ENCODE measurements around the gene SGCD. TPM values are rescaled to one million over a fixed set of nuclear protein-coding genes. Genes with fewer than 3 reads are reported as not detected.

Gene SGCD
- polyA plus RNA-seq, 1 of the 3 experiments (the other 2 are of a cell fraction) = 0.87 TPM

DNA sequence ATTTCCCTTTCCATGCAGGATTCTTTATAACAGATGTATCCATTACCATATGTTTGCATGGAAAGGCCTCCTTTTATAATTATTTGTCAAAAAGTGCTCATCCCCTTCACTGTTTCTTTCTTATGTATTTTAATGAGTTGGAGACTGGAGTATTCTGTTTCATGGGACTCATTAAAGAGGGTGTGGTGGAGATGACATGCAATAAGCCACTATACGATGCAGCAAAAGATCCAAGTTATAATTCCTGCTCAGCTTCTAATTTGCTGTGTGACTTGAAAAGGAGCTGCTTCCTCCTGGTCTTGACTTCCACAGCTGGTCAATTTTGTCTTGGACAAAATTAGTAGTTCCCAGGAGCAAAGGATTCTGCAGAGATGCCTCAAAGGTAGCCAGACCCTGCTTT, 13.9 kb downstream of the SGCD start (continued):
- TF ChIP-seq CHD2 (IDR thresholded peaks at IDR 0.05; ENCODE audit: low read length, partially characterized antibody) = no peak
- TF ChIP-seq GABPA (IDR thresholded peaks at IDR 0.05; ENCODE audit: low read depth) = no peak
- TF ChIP-seq FOXM1 (IDR thresholded peaks at IDR 0.05; ENCODE audit: low read depth) = no peak
- no peak for TF ChIP-seq SMC3 (IDR thresholded peaks at IDR 0.05; ENCODE audit: low read depth, low read length)

DNA sequence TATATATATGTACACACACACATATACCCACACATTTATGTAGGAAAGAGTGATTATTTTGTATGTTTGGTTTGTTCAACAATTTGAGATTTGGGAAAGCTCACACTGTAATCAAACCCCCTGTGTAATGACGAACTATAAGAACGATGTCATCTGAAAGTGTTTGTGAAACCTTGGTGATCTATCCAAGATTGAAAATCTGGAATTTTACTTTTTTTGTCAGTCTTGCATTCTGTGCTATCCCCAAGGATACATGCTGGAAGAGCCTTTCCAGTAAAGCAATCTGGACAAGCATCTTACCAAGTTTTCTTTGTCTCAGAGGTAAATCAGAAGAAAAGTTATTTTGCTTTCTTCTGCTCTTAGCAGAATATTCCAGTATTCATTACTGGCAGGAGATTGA, 23.3 kb downstream of the SGCD start:
- Histone ChIP-seq H2AFZ (ENCODE audit: low read depth) (no peak overlapping the region), H3K27ac (ENCODE audit: low read depth in 2 of 2, low read length in 1 of 2) (no peak overlapping the region), H3K9me2 (peaks cover 2% of the 10 kb centered on the region; the same call in 1 of the 2 replicates), H3K9me3 (no peaks in the 10 kb centered on the region), H3K4me2 (no peak overlapping the region), H3K9ac (no peak overlapping the region), H3K27me3 (ENCODE audit: insufficient read depth) (no peaks in the 10 kb centered on the region), H3F3A (replicated peaks; ENCODE audit: insufficient read depth) (no peaks in the 10 kb centered on the region), H3K36me3 (replicated peaks in 1 of 2; ENCODE audit: control insufficient read depth in 1 of 2, insufficient read depth in 2 of 2, low read length in 1 of 2) (no peaks in the 10 kb centered on the region), H4K20me1 (ENCODE audit: insufficient read depth) (no peaks in the 10 kb centered on the region), H3K4me3 (ENCODE audit: low read depth in 2 of 2, low read length in 1 of 2) (no peak overlapping the region), H3K79me2 (ENCODE audit: insufficient read depth) (no peaks in the 10 kb centered on the region), H3K4me1 (ENCODE audit: control insufficient read depth in 1 of 2, insufficient read depth in 2 of 2, low read depth in 1 of 2, low read length in 1 of 2) (no peaks in the 10 kb centered on the region)
- TF ChIP-seq, protein P1, sequence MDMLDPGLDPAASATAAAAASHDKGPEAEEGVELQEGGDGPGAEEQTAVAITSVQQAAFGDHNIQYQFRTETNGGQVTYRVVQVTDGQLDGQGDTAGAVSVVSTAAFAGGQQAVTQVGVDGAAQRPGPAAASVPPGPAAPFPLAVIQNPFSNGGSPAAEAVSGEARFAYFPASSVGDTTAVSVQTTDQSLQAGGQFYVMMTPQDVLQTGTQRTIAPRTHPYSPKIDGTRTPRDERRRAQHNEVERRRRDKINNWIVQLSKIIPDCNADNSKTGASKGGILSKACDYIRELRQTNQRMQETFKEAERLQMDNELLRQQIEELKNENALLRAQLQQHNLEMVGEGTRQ (IDR thresholded peaks at IDR 0.05; ENCODE audit: borderline replicate concordance, low read depth, low read length) = no peak
- TF ChIP-seq NFIC (IDR thresholded peaks at IDR 0.05; ENCODE audit: borderline replicate concordance) (no peak), RCOR1 (IDR thresholded peaks at IDR 0.05; ENCODE audit: low read length) (no peak)
- DNase-seq = no peak
- WGBS (ENCODE audit: low lambda C conversion rate) = 80% methylated on average over 2 of the region's 2 CpGs
- ChIA-PET CTCF (interaction anchor here (0.9 kb wide), 1 partner anchor 17 kb away, joined by 4 read pairs; no protein-coding TSS in a partner anchor), POLR2A (no interaction called here)

DNA sequence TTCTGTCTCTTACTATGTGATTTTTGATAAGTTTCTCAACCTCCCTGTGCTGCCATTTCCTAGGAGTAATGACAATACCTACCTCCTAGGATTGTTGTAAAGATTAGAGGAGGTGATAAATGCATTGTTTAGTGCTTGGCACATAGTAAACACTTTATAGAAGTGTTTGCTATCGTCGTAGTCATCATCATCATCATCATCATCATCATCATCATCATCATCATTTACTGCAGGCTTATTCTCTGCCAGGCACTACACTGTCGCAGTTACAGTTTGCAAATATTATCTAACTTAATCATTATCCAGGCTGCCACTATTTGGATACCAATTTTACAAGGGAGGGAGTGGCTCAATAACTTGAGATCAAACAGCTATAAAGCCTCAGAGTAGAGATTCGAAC, 24.5 kb downstream of the SGCD start:
- ChIA-PET POLR2A (no interaction called here), CTCF (no interaction called here)
- Histone ChIP-seq H3K79me2 (ENCODE audit: insufficient read depth) (no peaks in the 10 kb centered on the region), H3K27me3 (ENCODE audit: insufficient read depth) (no peaks in the 10 kb centered on the region), H3K9me3 (no peaks in the 10 kb centered on the region), H4K20me1 (ENCODE audit: insufficient read depth) (no peaks in the 10 kb centered on the region), H3K9me2 (peaks cover 2% of the 10 kb centered on the region; the same call in 1 of the 2 replicates), H3K4me1 (ENCODE audit: control insufficient read depth in 1 of 2, insufficient read depth in 2 of 2, low read depth in 1 of 2, low read length in 1 of 2) (no peaks in the 10 kb centered on the region), H3K9ac (no peak overlapping the region), H3K4me3 (ENCODE audit: low read depth in 2 of 2, low read length in 1 of 2) (no peak overlapping the region), H2AFZ (ENCODE audit: low read depth) (no peak overlapping the region), H3K4me2 (no peak overlapping the region), H3K36me3 (replicated peaks in 1 of 2; ENCODE audit: control insufficient read depth in 1 of 2, insufficient read depth in 2 of 2, low read length in 1 of 2) (no peaks in the 10 kb centered on the region), H3F3A (replicated peaks; ENCODE audit: insufficient read depth) (no peaks in the 10 kb centered on the region), H3K27ac (ENCODE audit: low read depth in 2 of 2, low read length in 1 of 2) (no peak overlapping the region)
- no peak for DNase-seq
- WGBS (ENCODE audit: low lambda C conversion rate) = 42% methylated on average over 4 of the region's 4 CpGs
- TF ChIP-seq RXRA (IDR thresholded peaks at IDR 0.05; ENCODE audit: borderline replicate concordance, low read depth) = no peak
- TF ChIP-seq SIN3A (IDR thresholded peaks at IDR 0.05; ENCODE audit: borderline replicate concordance, low read depth, low read length) = no peak
- no peak for TF ChIP-seq MXI1 (IDR thresholded peaks at IDR 0.05; ENCODE audit: low read depth, low read length)
- TF ChIP-seq EZH2phosphoT487 (IDR thresholded peaks at IDR 0.05; ENCODE audit: borderline replicate concordance, low read depth) = no peak
- TF ChIP-seq GATA2 (CRISPR knock-in tag; IDR thresholded peaks at IDR 0.05) = no peak
- no peak for TF ChIP-seq RAD21 (IDR thresholded peaks at IDR 0.05; ENCODE audit: low read length)
- no peak for TF ChIP-seq FOXJ3 (CRISPR knock-in tag; IDR thresholded peaks at IDR 0.05)
- TF ChIP-seq CHD2 (IDR thresholded peaks at IDR 0.05; ENCODE audit: low read length, partially characterized antibody) = no peak
- no peak for TF ChIP-seq TCF12 (IDR thresholded peaks at IDR 0.05)
- TF ChIP-seq JUND (IDR thresholded peaks at IDR 0.05) = no peak
- TF ChIP-seq TAF1 (IDR thresholded peaks at IDR 0.05; ENCODE audit: borderline replicate concordance, low read depth, low read length) = no peak
- TF ChIP-seq, protein P2, sequence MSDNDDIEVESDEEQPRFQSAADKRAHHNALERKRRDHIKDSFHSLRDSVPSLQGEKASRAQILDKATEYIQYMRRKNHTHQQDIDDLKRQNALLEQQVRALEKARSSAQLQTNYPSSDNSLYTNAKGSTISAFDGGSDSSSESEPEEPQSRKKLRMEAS (IDR thresholded peaks at IDR 0.05; ENCODE audit: low read depth) = no peak
- TF ChIP-seq NFIC (IDR thresholded peaks at IDR 0.05; ENCODE audit: borderline replicate concordance) = no peak
- TF ChIP-seq ELF1 (IDR thresholded peaks at IDR 0.05) = no peak
- no peak for TF ChIP-seq TEAD4 (IDR thresholded peaks at IDR 0.05; ENCODE audit: borderline replicate concordance, insufficient read depth)
- no peak for TF ChIP-seq SMC3 (IDR thresholded peaks at IDR 0.05; ENCODE audit: low read depth, low read length)
- no peak for TF ChIP-seq POLR2AphosphoS5 (IDR thresholded peaks at IDR 0.05; ENCODE audit: low read depth, low read length)
- no peak for TF ChIP-seq GABPA (IDR thresholded peaks at IDR 0.05; ENCODE audit: low read depth)

Data from SK-N-SH (cell line).